MV-4-11 (cell line): ENCODE measurements around the gene ZNF366.

Source experiments
- DNase-seq: peaks from one replicate; lab custom pipeline; 2025; lab: John Stamatoyannopoulos, UW

ZNF366 gene

DNA sequence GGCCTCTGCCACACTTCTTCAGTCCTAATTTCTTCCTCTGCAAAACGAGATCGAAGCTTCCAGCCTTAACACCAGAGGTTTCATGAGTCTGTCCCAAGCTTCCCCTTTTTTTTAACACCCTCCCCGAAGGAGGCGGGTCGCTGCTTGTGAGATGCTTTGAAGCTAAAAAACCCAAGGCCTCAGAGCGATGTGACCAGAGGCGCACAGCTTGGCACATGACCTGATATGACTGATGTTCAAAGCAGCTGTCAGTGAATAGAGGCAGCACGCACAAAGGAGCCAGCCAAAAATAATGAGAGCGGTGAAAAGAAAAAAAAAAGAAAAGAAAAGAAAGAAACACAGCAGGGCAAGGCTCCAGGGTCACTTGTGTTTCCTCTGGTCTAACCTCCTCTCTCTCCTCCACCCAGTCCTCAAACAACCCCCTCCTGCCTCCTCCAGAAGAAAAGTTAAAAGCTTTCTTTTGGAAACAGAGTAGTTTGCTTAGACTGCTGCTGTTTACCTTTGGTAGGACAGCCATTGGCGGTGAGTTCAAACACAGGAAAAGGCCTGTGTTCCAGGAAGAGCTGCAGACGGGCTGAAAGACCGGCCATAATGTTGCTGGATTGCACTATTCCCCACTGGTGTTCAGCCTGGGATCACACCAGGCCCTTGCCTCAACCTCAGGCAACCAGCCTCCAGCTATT is 10.9 kb upstream of the ZNF366 start:
- DNase-seq, result peak; percentile 97

DNA sequence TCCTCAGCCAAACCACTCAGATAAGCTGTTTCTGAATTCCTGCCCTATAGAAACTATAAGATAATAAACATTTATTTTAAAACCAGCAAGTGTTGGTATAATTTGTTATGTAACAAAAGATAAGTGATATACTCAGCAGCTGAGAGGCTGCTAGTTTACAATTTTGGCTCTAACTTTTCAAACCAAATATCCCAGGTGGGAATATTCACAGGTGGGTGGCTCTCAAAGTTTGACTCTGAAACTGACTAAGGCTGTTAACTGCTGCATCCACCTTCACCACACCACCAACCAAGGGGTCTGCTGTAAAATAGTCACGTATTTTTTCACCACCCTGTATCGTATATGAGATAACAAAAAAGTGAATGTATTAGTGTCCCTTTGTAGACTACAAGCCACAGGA is 9.7 kb upstream of the ZNF366 start:
- no peak for DNase-seq

DNA sequence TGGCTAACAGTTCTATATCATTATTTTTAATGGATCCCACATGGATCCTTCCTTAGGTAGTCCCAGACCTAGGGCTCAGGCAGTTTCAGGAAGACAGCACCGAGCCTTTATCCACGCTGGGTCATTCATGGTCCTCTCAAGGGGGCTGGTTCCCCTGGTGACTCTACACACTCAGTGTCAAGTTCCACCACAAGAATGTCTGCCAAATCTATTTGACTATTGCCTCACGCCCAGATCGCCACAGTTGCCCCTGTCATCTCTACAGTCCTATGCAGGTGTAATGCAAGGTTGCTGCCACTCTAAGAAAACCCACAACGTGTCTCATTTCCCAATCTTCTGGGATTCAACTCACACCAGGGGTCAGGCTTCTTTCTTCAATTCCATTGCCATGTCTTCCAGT is 8.0 kb upstream of the ZNF366 start:
- DNase-seq, result peak; percentile 46

DNA sequence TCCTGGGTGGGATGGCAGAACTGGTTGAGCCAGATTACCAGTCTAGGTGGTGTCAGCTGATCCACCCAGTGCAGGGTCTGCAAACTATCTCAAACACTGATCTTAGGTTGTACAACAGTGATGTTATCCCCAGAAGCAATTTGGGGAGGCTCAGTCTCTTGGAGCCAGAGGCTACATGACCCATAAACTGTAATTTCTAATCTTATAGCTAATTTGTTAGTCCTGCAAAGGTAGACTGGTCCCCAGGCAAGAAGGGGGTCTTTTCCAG is 5.3 kb upstream of the ZNF366 start:
- no peak for DNase-seq

DNA sequence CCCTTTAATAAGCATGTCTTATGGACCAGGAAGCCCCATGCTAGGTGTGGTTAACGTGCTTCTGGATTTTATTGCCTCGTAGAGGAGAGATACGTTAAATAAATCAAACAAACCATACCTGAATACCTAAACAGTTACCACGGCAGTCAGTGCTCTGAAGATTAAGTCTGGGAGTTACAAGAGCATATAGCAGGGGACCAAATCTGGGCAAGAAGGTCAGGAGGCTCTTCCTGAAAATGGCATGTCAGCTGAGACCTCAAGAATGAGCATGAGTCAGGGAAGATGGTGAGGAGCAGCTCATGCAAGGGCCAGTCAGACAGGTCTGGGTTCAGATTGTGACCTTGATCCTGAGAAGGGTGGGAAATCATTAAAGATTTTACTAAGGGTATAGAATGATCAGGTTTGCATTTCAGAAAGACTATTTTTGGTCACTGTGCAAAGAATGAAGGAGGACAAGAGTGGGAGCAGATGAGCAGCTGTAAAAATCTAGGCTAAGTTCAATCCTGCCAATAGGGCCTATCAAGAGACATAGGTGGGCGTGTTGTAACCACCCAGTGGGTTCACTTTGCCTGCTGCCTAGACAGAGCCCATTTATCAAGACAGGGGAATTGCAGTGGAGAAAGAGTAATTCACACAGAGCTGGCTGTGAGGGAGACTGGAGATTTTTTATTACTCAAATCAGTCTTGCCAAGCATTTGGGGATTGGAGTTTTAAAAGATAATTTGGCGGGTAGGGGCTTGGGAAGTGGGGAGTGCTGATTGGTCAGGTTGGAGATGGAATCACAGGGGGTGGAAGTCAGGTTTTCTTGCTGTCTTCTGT is 4.8 kb upstream of the ZNF366 start:
- DNase-seq, result peak; percentile 14

DNA sequence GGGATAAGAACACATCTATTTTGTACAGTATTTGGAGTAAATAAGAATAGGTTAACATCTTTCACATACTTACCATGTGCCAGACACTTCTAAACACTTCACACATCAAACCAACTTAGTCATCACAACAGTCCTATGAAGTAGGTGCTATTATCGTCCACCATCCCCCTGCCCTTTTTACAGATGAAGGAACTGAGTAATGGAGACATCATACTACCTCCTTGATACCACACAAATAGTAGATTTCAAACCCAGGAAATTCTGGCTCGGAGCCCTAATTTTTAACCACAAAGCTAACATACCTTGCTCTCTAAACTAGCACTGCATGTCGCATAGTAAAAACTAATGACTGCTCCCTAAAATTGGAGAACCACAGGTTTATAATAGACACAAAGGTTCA is 4.2 kb upstream of the ZNF366 start:
- no peak for DNase-seq

DNA sequence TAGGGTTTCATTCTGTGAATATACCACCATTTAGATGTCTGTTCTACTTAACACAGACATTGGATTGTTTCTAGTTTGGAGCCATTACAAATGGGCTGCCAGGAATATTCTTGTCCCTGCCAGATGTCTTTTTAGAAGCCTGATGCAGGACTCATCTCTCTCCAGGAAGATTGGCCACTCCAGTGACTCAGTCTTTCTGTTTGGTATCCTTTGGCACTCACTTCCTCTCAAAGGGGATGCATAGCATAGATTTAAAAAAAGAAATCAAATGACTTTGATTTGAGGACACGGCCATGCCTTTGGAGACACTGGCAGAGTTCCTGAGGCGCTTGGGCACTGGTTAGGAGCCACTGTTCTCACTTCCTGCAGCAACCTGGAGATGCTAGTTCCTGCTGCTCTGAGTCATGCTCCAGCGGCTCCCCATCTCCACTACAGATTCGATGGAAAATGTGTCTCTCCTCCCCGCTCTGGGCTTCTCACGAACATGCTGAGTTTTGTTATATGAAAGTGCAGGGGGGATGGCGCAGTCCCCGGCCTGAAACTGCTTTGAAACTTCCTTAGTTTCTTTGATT is 3.5 kb upstream of the ZNF366 start:
- peak; percentile 91 for DNase-seq

DNA sequence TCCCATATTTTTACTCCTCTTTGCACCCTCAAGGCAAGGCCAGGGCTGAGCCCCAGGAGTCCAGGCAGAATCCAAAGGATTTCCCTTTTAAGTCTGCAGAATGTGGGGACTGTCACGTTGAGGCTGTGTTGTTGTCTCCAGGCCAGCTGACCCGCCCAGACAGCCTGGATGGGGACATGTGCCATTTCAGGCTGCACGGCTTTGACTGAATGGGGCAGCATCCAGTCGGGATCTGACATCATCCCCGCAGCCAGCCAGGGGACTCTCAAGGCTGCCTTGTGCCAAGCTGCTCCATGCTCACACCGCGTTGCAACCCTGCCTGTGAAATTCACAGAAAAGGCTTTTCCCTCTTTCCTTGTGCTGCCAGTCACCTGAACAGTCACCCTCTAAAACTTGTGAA is 2.2 kb upstream of the ZNF366 start:
- DNase-seq, result no peak

DNA sequence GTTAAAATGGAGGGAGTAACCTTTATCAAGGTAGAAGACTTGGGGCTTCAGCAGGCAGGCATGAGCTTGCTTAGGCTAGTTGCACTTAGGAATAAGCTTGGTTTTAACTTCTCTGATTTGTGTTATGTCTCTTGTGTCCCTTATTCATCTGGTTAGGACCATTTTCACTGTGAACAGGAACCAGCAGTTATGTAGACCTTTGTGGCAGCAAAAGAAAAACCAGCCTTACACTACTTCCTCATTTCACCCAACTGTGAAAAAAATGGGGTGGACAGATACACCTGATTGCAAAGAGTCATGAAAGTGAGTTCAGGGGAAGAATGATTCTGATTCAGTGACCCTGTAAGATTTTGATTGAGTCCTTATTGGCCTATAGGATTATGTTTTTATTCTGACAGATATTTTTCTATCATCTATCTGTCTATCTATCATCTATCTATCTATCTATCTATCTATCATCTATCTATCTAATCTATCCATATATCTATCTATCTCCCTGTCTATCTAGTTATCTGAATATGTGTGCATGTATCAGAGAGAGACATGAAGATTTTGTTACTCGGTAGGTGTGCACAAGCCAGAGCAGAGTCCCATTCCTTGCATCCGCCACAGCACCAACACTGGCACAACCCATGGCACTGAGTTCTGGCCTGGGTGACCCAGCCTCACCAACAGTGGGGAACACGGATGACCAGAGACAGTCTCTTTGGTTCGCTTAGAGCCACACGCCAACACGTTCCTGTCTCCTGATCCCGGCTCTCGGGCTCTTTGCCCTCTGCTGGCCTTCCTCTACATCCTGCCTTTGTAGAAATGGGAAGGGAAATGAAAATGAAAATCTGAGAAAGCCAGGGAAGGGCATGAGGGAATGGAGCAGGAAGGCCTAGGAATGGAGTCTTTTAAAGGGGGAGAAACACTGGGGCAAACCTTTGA is 1.3 kb upstream of the ZNF366 start:
- peak; percentile 89 for DNase-seq

DNA sequence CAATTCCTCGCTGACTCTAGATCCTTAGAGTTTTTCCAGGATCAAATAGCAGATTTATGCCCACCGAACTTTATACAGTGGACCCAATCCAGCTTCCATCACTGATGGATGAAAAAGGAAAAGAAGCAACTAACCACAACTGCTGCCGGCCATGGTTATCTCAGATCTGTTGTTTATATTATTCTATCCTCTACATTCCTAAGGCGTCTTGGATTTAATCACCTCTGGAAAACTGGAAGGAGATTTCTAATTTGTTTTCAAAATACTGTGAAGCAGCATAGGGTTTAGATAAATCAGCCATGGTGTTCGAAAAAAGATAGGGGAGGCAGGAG is 663 bp upstream of the ZNF366 start:
- DNase-seq, result no peak

DNA sequence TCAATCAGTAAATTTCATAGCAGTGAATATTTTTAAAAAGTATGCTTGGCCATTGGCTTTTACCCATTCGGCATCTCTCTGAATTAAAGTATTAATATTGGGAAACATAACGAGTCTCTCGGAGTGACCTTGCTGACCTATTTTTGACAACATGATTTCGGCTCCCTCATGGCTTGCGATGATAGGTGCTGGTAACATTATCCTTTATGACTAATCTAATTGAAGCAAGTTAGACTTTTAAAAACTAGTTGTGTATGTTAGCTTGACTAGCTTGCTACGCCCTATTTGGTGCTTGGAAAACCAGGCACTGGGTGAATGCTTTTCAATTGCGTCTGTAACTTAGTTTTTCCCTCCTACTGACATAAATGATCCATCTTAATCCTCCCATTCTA is 1.1 kb downstream of the ZNF366 start:
- DNase-seq, result no peak

DNA sequence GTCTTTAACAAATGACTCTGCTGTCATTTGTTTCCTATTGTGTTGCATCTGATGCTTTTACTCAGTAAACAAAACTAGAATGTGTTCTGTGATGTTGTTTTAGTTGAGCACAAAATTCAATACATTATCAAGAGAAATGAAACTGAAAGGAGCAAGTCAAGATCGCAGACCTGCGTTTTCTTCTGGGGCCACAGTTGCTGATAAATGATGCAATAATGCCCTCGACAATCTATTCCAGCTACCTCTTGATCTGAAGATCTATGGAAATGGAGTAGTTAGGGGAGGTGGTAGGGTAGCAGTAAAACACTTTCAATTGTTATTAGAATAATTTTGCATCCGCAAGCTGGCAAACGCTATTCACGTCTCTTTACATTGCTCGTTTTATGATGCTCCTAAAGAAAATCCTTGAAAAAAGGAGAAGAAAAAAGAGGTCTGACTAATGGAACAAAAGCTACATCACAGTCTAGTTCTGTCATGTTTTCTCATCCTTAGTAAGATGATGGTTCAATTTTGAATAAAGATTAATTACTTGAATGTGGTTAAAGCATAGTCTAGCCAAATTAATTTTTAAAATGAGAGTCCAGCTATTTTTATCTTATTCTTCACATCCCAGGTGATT is 1.6 kb downstream of the ZNF366 start:
- peak; percentile 42 for DNase-seq

DNA sequence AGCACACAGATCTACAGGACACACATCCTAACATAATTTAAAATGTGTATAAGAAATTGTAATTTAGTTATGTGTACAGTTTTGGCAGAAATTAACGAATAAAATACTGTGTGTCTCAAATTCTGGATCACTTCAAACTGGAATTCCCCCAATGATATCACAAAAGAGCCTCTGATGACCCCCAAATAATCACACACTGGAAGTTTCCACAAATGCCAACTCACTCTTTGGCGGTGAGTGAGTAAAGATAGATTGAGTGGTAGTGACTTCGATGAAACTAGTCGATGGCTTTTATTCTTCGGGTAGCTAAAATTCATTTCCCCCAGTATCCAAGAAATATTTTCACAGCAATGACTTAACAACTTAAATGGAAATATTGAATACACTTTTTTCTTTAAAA is 2.2 kb downstream of the ZNF366 start:
- DNase-seq, result no peak

DNA sequence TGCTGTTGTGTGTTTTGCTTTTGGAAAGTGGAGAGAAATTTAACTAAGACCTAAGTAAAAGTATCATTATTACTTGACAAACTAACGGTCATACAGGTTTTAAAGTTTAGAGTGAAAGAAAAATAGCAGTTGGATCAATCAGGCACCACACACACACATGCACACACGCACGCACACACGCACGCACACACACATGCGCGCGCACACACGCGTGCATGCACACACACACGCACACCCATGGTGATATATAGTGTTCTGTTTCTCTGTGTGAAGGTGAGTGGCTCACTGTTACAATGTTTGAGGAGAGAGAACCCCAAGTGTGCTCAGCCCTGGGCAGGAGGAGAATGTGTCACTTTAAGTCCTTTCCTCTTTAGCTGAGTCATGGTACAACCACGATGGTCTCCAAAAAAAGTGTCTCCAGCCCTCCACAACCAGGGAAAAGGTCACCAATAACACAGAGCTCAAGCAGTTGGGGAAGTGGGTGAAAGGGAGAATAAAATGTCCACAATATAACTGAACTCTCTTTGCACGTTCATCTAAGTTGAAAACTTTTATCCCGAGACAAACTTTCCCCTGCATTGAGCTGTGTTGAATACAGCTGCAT is 3.2 kb downstream of the ZNF366 start:
- DNase-seq, result peak; percentile 86

DNA sequence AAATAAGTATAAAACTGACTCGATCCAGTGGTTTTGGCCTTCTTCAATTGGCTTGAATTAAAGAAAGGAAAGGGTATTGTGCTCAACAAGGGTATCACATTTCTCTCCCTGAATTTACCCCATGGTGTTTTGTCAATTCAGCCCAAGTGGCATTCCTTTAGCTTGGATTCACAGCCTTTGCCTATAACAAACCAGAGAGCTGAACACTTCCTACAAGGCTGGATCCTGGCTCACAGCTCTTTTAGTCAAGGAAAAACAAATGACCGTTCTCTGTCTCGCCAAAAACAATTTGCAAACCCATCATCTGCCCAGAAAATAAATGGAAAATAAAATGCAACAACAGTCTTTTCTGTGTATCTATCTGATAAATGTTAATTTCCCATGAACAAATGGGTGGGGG is 5.7 kb downstream of the ZNF366 start:
- DNase-seq, result no peak

DNA sequence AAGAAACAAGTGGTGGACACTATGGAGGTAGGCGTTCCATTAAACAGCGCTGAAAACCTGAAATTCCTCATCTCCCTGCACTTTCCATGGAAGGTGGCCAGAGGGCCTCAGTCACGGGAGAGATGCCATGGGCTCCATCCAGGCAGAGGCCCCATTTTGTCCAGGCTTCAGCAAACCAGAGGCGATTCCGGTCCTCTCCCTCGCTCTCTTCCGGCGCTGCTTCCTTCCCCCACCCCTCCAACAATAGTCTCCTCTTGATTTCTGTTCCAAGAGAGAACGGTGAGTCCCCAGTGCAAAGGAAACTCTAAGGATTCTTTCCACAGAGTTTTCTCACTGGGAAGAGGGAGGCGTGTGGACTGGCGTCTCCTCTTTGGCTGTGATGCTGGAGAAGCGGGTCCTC is 7.5 kb downstream of the ZNF366 start:
- DNase-seq, result no peak

DNA sequence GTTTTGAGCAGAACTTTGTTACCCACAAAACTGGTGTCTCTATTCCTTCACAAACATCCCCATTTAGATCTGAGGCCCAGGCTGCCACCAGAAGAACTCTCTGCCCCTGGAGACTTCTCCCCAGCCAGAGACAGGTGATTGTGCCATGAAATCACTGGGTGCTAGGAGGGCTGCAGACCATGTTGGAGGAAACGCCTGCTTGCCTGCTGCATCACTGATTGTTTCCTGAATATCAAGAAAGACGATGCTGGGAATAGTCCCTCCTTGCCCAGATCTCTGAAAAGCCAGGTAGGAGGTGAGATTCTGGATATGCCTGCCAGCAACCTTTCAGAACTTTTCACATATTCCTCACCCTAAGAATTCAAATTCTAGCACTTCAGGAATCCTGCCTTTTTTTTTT is 8.1 kb downstream of the ZNF366 start:
- no peak for DNase-seq

DNA sequence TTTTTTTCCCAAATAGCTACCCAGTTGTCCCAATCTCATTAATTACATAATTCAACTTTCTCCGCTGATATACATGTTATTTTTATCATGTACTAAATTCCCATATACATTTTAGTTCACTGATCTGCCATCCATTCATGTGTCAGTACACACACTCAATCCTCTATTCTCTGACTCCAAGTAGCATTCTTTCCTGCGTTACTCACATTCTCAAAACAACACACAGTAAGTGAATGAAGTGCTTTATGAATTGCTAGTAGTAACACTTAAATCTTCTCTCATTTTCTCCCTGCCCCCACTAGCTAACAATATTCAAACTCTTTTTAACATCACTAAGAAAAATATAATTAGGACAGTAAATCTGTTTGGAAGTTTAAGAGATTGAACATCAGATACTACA is 8.9 kb downstream of the ZNF366 start:
- no peak for DNase-seq

DNA sequence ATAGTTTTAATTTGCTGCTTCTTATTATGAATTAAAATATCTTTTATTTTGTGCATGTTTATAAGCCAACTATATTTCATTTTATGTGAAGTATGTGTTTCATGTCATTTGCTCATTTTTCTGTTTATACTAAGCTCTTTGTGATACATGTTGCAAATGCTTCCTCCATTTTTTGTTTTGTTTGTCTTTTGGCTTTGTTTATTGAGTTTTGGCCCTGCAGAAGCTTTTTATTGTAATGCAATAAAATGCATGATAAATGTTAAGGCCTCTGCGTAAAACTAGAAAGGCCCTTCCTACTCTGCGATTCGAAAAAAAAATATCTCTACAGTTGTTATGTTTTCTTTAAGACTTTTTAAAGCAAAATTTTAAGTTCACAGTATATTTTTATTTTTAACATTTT is 9.4 kb downstream of the ZNF366 start:
- DNase-seq, result no peak

DNA sequence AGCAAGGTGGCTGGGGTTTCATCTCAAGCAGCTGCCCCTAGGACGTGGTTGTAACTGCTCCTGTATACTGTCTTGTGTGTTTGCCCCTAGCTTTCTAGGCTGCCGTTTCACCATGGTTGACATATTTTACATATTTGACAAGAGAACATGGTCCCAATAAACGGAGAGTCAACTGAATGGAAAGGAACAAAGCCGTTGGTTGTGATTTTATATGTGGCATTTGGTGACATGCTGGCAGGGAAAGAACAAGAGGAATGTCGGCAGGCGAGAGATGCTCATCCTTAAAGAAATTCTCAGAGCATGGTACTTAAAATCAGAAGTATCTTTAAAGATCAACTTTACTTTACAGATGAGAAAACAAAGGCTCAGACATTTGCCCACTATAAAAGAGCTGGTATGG is 11.8 kb downstream of the ZNF366 start:
- no peak for DNase-seq

DNA sequence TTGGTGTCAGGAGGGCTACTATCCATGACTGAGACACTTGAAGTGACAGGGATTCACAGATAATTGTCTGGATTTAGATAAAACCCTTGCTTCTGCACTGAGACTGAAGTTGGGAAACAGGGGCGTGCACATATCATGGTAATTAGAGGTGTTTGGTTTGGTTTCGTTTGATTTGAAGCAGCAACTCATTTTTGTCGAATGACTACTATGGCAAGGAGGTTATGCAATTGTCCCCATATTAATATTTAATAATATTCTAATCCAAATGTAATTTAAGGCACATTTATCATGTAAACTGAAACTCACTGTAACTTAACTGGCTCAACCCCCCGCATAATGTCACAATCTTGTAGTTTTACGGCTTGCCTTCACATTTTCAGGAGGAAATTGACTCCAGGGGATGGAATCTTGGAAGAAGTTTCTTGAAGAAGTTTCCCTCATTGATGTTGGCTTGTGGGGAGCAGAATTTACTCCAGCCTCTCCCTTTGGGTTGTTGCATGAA is 12.5 kb downstream of the ZNF366 start:
- DNase-seq, result no peak

DNA sequence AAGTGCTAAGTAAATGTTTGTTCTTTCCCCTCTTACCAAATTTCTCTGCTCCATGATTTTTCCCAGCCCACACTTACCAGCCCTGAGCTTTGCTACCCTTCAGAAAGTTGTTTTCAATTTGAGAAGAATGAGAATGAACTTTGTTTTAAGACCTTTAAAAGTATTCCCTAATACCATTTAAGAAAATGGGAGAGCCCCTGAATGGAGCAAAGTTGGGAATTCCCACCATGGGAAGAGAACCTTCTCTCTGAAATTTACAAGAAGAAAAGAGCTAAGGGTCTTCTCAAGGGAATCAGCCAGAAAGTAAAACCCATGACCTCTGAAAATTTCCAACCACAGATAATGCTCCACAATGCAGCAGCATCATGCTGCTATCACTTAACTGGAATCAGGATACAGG is 17.7 kb downstream of the ZNF366 start:
- no peak for DNase-seq
